IPS-NIHi11 (cell line): ENCODE data around the gene DPH7.
"Not testable (repeated sequence)": the region's sequence is repeated elsewhere in the genome, so short reads cannot be mapped to it uniquely, and the experiment has no call there.

Experiments
- DNase-seq: peaks from one replicate; pipeline ENCODE4 v3.0.0; 2012; ENCODE audit warnings: mixed read lengths, low spot score

Gene DPH7

DNA sequence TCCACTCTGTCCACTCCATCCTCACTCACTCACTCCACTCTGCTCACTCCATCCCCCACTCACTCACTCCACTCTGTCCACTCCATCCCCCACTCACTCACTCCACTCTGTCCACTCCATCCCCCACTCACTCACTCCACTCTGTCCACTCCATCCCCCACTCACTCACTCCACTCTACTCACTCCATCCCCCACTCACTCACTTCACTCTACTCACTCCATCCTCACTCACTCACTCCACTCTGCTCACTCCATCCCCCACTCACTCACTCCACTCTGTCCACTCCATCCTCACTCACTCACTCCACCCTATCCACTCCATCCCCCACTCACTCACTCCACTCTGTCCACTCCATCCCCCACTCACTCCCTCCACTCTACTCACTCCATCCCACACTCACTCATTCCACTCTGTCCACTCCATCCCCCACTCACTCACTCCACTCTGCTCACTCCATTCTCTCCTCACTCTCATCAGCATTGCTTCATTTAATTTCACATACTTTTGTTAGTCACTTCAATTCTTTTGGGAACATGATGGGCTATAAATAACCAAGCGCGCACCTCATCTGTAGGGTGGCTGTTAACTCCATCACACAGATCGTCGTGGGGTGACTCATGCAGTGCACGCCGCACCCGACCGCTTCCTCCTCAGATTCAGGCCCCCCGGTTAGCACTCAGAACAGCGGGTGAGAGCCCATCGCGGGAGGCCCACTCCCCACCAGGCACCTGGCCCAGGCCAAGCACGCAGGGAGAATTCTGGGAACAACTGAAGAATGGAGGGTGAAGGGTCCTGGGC, 59.9 kb downstream of the DPH7 start:
- DNase-seq: peak; percentile 4

DNA sequence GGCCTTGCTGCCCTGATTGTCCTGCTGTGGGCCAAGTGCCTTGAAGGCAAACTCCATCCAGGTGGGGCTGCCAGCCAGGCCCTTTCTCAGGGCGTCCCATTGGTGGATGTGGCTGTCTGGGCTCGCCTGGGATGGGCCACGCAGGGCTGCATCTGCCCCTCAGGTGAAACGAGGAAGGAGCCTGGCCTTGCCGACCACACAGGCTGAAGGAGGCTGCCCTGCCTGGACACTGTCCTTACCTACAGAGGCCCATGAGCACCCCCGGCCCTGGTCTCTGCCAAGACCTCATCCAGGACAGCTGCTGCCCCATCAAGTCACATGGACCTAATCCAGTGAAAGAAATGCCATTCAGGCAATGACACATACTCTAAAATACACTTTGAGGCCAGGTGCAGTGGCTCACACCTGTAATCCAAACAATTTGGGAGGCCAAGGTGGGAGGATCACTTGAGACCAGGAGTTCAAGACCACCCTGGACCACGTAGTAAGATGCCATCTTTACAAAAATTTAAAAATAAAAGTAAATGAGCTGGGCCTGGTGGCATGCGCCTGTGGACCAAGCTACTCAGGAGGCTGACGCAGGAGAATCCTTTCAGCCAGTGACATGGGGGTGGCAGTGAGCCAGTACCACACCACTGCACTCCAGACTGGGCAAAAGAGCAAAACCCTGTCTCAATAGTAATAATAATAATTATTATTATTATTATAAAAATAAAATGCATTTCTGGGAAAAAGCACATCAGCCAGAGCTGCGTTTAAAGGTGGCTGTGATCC, 62.4 kb downstream of the DPH7 start:
- DNase-seq: peak; percentile 40

DNA sequence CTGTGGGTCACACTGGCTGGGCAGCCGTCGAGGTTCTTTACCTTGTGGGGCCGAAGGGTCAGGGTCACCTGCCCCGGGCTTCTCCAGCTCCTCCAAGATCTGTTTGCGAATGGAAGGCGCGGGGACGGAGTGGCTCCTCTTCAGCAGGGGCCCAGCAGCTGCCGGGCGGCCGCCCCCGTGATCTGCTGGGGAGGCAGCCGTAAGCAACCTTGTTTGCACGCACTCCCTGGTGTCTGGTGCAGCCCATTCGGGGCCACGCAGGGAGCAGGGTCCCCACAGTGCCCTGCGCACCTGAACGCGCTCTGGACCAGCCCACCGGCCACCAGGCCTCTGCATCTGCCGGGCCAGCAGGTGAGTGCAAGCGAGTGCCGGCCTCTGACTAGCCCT, 63.4 kb downstream of the DPH7 start:
- peak; percentile 31 for DNase-seq

DNA sequence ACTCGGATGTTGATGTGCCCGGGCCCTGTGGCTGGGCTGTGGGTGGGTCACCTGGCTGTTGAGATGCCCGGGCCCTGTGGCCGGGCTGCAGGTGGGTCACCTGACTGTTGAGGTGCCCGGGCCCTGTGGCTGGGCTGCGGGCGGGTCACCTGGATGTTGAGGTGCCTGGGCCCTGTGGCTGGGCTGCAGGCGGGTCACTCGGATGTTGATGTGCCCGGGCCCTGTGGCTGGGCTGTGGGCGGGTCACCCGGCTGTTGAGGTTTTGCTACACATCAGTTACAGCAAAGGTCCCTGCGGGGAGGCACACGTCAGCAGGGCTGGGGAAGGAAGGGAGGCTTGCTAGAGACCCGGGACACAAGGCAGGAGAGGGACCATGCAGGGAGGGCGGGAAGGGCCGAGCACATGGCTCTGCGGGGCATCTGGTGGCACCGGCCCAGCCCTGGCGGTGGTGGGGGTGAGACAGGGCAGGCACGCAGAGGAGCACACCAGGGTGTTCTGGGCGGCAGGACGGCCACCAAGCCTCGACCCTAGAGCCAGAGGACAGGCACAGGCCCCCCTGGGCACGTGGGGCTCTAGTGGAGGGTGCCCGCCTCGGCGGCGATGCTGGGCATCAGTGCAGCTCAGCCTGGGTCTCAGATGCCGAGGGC, 63.9 kb downstream of the DPH7 start:
- DNase-seq: peak; percentile 7

DNA sequence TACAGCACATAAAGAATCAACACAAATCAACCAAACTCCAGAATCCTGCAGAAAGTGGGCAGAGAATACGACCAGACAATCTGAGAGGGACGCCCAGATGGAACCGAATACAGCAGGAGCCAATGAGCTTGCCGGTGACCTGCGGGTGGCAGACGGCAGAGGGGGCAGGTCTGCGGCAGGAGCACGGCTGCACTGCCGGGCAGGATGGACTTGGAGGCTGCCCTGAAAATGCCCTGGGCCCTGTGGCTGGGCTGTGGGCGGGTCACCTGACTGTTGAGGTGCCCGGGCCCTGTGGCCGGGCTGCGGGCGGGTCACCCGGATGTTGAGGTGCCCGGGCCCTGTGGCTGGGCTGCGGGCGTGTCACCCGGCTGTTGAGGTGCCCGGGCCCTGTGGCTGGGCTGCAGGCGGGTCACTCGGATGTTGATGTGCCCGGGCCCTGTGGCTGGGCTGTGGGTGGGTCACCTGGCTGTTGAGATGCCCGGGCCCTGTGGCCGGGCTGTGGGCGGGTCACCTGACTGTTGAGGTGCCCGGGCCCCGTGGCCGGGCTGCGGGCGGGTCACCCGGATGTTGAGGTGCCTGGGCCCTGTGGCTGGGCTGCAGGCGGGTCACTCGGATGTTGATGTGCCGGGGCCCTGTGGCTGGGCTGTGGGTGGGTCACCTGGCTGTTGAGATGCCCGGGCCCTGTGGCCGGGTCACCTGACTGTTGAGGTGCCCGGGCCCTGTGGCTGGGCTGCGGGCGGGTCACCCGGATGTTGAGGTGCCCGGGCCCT, 64.7 kb downstream of the DPH7 start:
- DNase-seq: peak; percentile 15

DNA sequence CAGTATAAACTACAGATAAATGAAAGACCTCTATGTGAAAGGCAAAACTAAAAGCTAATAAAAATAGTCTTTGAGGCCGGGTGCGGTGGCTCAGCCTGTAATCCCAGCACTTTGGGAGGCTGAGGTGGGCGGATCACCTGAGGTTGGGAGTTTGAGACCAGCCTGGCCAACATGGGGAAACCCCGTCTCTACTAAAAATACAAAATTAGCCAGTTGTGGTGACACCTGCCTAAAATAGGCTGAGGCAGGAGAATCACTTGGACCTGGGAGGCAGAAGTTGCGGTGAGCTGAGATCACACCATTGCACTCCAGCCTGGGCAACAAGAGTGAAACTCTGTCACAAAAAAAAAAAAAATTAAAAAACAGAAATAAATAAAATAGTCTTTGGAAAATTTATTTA, 65.6 kb downstream of the DPH7 start:
- not testable (repeated sequence) for DNase-seq

DNA sequence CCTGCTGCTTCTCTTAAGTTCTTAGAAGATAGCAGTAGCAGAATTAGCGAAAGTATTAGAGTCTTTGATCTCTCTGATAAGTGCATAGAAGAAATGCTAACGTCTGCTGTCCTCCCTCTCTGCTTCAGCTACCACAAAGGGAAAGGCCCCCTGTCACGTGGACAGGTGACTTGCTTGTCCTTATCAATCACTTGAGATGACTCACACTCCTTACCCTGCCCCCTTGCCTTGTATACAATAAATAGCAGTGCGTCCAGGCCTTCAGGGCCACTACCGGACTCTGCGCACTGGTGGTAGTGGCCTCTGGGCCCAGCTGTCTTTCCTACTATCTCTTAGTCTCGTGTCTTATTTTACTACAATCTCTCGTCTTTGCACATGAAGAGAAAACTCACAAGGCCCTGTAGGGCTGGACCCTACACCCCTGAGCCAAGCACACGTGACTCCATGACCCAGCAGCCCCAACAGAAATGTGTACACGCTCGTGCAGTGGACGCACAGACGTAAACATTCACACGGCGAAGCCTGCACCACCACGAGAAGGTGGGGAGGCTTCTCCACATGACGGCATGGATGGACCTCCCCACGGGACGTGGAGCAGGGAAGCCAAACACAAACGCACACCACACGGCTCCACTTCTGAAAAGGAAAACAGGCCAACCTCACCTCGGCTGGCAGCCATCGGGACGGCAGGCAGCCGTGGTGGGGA, 66.8 kb downstream of the DPH7 start:
- no peak for DNase-seq

DNA sequence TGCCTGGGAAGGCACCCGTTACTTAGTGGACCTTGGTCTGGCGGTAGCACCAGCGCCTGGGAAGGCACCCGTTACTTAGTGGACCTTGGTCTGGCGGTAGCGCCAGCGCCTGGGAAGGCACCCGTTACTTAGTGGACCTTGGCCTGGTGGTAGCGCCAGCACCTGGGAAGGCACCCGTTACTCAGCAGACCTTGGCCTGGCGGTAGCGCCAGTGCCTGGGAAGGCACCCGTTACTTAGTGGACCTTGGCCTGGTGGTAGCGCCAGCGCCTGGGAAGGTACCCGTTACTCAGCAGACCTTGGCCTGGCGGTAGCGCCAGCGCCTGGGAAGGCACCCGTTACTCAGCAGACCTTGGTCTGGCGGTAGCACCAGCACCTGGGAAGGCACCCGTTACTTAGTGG, 67.6 kb downstream of the DPH7 start:
- not testable (repeated sequence) for DNase-seq

DNA sequence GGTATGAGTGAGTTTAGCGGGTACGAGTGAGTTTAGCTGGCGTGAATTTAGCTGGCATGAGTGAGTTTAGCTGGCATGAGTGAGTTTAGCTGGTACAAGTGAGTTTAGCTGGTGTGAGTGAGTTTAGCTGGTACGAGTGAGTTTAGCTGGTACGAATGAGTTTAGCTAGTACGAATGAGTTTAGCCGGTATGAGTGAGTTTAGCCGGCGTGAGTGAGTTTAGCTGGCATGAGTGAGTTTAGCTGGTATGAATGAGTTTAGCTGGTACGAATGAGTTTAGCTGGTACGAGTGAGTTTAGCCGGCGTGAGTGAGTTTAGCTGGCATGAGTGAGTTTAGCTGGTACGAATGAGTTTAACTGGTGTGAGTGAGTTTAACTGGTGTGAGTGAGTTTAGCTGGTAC, 69.5 kb downstream of the DPH7 start:
- no peak for DNase-seq

DNA sequence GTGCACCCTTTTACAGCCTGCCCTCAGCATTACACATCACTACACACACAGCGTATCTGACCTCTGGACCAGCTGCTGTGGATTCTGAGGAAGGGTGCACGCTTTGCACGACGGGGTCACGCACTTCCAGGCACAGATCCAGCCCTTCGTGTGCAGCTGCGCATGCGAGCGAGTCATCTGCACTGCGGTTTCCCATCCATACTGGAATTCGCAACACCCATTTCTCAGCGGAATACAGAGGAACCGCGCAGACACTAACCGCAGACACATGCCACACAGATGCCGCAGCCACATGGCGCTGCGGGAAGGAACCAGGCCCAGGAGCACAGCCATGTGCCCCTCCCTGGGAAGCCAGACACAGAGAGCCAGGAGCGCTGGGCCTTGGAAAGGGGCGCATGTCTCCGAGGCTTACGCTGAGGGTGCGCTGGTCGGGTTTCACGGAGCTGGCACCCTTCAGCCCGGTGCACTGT, 72.0 kb downstream of the DPH7 start:
- peak; percentile 2 for DNase-seq

DNA sequence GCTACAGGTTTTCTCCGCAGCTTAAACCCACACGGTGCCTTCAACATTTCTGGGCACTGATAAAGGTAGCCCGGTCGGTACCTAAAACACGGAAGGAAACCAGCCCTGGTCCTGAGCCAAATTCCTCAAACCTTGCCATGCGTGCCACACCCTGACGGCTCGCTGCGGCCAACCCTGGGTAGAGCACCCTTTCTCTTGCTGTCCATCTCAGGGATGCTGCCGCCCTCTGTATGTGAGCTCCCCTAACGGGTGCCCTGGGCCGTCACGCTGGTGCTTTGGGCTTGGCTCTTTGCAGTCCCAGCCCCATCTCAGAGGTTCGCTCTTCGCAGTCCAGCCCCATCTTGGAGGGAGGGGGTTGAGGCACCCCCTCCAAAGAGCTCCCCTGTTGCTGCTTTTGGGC, 72.5 kb downstream of the DPH7 start:
- DNase-seq: peak; percentile 50

DNA sequence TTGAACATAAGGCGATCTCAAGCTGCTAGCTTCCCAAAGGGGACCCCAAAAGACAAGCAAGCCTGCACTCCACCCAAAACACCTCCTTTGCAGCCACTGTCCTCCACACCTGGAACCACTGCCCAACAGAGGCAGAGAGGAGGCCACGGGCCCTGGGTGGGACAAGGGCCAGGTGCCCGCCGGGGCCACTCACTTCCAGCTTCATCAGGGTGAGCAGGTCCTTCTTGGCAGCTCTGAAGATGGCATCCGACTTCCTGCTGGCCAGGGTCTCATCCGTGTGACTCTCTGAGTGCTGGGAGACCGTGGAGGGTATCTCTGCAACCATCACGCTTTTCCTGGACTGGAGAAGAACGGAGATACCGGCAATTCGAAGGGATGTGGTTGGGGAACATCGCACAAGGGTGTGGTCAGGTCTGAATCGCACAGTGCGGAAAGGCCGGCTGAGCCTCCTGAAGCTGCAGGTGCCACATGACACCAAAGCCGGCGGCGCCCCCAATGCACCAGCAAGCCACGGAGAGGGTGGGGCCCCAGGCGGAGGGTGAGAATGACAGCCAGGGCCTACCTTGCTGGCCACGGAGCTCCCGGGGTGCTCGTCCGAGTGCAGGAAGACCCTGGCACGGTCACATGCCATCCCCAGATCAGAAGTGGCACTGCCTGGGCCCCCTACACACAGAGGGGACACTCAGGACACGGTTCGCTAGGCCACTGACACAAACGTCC, 73.1 kb downstream of the DPH7 start:
- peak; percentile 3 for DNase-seq
